ENCODE data around the gene SKP1. TPM values are rescaled to one million over a fixed set of nuclear protein-coding genes. Genes with fewer than 3 reads are reported as not detected.

The SKP1 gene
- polyA plus RNA-seq, 4 donors, result 759 to 899 (median 871) TPM

GRCh38 chr5:134145041-134145757, 31.6 kb downstream of the SKP1 start:
- DNase-seq (ENCODE audit: low read depth in 4 of 4, low spot score in 3 of 4), result no peak

GRCh38 chr5:134143944-134144941, 32.5 kb downstream of the SKP1 start:
- no peak for DNase-seq (ENCODE audit: low read depth in 4 of 4, low spot score in 3 of 4)

- DNase-seq (ENCODE audit: low read depth in 4 of 4, low spot score in 3 of 4), result no peak
Observed at GRCh38 chr5:134143431-134143830, 33.3 kb downstream of the SKP1 start.

- DNase-seq (ENCODE audit: low read depth in 4 of 4, low spot score in 3 of 4), result no peak
Observed at GRCh38 chr5:134142806-134143205, 33.9 kb downstream of the SKP1 start.

- DNase-seq (ENCODE audit: low read depth in 4 of 4, low spot score in 3 of 4), result no peak
Observed at GRCh38 chr5:134142052-134142451, 34.7 kb downstream of the SKP1 start.

GRCh38 chr5:134141331-134142050, 35.3 kb downstream of the SKP1 start:
- no peak for DNase-seq (ENCODE audit: low read depth in 4 of 4, low spot score in 3 of 4)

- DNase-seq (ENCODE audit: low read depth in 4 of 4, low spot score in 3 of 4), result peak in 2 of 4 donors; percentile 29 to 35
Observed at GRCh38 chr5:134140530-134141201, 36.1 kb downstream of the SKP1 start.

GRCh38 chr5:134139891-134140469, 36.8 kb downstream of the SKP1 start:
- no peak for DNase-seq (ENCODE audit: low read depth in 4 of 4, low spot score in 3 of 4)

GRCh38 chr5:134139377-134139851, 37.3 kb downstream of the SKP1 start:
- DNase-seq (ENCODE audit: low read depth in 4 of 4, low spot score in 3 of 4), result no peak

- DNase-seq (ENCODE audit: low read depth in 4 of 4, low spot score in 3 of 4), result no peak
Observed at GRCh38 chr5:134138416-134139376, 38.1 kb downstream of the SKP1 start.

GRCh38 chr5:134136771-134137170, 40.0 kb downstream of the SKP1 start:
- no peak for DNase-seq (ENCODE audit: low read depth in 4 of 4, low spot score in 3 of 4)

- no peak for DNase-seq (ENCODE audit: low read depth in 4 of 4, low spot score in 3 of 4)
Observed at GRCh38 chr5:134136221-134136631, 40.5 kb downstream of the SKP1 start.

- no peak for DNase-seq (ENCODE audit: low read depth in 4 of 4, low spot score in 3 of 4)
Observed at GRCh38 chr5:134135091-134135655, 41.6 kb downstream of the SKP1 start.

- DNase-seq (ENCODE audit: low read depth in 4 of 4, low spot score in 3 of 4), result no peak
Observed at GRCh38 chr5:134133995-134134541, 42.7 kb downstream of the SKP1 start.

- no peak for DNase-seq (ENCODE audit: low read depth in 4 of 4, low spot score in 3 of 4)
Observed at GRCh38 chr5:134133188-134133994, 43.4 kb downstream of the SKP1 start.

- DNase-seq (ENCODE audit: low read depth in 4 of 4, low spot score in 3 of 4), result no peak
Observed at GRCh38 chr5:134132372-134133187, 44.2 kb downstream of the SKP1 start.
